HG02885 (cell line): ENCODE measurements around the gene TMEM52B.
"Not testable (repeated sequence)": the region's sequence is repeated elsewhere in the genome, so short reads cannot be mapped to it uniquely, and the experiment has no call there.

Experiments
- ATAC-seq: cut with Tn5 transposase; IDR thresholded peaks from one replicate; pipeline ENCODE4 v1.9.1; 2021; ENCODE audit warnings: mild to moderate bottlenecking; ENCODE audit not compliant: unreplicated experiment, poor library complexity

The TMEM52B gene

DNA sequence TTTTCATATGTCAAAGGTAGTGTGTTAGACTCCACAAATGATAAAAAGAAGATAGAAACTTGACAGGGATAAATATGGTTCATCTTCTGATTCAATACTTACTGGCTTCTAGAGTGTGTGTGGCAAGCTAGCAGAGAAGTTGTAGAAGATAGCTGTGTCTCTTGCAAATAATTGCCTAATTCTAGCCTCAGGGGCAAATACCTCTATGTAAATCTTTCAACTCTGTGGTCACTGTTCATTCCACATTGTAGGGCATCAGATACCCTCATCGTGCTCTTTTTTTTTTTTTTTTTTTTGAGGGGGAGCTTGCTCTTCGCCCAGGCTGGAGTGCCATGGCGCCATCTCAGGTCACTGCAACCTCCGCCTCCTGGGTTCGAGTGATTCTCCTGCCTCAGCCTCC, 8.6 kb upstream of the TMEM52B start:
- no peak for ATAC-seq

DNA sequence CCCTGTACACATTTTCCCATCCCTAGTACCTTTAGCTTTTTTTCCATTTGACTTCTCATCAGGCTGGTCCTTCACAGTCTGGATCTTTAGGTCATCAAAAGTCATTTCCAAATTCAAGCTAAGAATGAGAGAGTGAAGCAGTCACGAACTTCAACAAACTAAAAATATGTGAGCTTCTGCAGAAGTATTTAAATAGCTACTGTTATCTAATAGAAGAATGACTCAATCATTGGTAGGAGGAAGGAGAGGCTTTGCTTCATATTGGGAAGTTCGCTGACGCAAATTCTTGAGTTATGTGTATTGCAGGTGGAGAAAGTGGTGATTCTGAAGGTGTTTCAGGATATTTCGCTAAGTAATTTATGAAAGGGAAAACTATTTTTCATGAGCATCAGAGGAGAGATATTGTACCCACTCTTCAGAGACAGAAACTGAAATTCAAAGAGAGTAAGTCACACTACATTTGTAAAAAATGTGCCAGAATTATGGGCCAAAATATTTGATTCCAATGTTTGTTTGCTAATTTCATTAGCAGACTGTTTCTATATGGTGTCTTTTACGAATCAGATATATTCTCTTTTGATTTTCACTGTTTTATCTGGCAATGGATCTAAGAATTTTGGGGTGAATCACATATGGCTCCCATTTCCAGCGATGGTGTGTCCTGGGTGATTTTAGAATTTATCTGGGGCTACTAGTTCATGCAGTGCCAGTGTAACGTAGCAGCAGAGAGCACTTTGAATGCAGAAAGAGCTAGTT, 6.7 kb upstream of the TMEM52B start, which contains the start of gene OLR1:
Gene OLR1 (minus strand): TSS at position 160 of the 756 bp plus-strand sequence. CDS start 55 bp downstream, at position 105.
- no peak for ATAC-seq

DNA sequence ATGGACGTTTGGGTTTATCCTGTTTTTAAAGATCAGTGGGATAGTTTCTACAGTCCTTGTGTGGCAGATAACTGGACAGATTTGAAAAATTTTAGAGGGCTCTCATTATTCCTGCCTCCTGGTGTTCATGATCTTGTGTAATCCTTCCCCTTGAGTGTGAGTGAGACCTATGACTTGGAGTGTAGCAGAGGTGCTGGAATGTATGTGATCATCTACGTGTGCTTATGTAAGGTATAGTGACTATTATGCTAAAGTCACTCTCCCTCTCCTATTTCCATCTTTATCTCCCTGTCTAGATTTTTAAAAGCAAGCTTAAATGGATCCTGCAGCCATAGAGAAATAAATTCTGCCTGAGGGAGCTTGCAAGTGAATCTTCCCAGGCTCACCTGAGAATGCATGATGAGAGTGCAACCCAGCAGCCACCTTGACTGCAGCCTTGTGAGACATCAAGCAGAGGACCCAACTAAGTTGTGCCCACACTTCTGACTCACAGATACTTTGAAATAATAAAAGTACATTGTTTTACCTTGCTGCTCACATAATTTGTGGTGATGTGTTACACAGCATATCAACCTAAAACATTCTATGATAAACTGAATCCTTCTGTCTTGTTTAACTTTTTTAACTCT, 3.7 kb upstream of the TMEM52B start:
- no peak for ATAC-seq

DNA sequence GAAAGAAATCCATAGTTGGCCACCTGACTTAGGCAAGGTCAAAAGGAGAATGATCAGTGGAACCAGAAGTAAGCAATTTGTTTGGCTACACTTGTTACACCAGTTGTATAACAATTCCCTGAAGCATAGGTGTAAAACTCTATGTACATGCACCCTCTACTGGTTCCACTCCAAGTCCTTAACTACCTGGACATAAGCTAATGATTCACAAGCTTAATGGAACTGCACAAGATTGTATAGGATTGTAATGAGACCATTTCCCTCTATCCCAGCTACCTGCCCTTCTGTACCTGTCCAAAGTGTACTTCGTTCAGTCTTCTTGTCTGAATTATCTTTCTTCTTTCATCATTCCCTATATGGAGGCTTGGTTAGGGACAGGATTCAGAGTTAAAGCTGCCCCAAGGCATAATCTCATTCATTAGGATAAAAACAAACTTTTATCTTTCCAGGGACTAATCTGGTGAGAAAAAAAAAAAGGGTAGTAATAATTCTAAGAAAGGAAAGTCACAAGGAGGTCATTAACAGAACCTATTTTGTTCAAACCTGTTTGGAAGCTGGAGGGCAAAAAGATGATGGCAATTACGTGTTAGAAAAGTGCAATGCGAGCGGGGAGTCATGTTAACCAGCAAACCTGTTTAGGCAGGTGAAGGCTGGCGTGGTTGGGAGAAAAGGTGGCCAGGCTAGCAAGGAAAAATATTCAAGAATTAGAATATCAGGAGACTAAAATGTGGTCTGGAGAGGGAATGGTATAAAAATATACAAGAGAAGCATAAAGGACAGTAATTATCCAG, 2.8 kb upstream of the TMEM52B start:
- ATAC-seq: no peak

GRCh38 chr12:10179776-10180181, 947 bp downstream of the TMEM52B start:
- no peak for ATAC-seq

DNA sequence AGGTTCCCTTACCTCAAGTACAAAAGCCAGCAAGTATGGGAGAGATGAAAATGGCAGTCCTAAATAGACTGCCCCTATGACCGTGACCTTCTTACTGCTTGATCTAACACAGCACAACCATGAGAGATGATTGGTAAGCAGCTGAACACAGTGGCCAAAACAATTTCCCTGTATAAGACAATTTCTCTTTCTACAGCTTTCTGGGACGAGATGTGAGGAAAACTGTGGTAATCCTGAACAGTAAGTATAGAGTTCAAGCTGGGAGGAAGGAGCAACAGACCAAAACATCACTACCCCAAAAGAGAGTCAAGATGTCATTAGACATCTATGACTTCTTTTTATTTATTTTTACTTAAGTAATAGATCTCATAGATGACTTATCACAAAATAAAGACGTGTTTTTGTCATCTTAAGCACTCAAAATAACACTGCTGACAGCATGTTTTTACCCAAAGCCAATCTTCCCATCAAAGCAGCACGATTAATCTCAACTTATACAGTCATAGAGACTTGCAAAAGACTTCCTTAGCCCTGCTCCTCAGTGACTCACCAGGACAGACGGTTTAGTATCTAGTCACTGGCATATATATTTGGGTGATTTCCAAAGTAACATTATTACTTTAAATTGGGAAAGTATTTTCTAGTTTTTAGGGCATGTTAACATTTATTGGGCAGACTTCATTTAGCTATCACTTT, 3.7 kb downstream of the TMEM52B start:
- no peak for ATAC-seq

- no peak for ATAC-seq
Measured at GRCh38 chr12:10184261-10184843, 5.5 kb downstream of the TMEM52B start.

- ATAC-seq: peak; percentile 52
Measured at GRCh38 chr12:10186299-10186698, 7.5 kb downstream of the TMEM52B start.

DNA sequence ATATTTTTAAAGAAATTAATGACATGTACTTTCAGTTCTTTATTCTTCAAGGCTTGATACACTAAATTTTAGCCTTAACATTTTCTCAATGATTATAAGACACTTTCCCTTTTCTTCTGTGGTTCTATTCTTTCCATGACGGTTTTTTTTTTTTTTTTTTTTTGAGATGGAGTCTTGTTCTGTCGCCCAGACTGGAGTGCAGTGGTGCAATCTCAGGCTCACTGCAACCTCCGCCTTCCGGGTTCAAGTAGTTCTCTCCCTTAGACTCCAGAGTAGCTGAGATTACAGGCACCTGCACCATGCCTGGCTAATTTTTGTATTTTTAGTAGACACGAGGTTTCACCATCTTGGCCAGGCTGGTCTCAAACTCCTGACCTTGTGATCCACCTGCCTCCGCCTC, 8.1 kb downstream of the TMEM52B start:
- not testable (repeated sequence) for ATAC-seq

DNA sequence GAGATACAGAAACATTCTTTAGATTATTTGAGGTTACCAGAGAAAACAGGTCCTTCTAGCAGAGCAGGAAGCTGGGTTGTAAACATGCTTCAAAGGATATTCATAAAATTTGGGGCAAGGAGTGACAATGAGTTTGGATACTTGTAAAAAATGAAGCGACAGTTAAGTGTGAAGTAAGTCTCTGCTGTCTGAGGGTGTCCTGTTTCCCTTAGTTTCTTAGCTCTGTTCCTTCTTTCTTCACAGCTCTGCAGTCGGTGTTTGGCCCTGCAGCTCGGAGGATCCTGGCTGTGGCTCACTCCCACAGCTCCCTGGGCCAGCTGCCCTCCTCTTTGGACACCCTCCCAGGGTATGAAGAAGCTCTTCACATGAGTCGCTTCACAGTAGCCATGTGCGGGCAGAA, 10.8 kb downstream of the TMEM52B start:
- no peak for ATAC-seq

DNA sequence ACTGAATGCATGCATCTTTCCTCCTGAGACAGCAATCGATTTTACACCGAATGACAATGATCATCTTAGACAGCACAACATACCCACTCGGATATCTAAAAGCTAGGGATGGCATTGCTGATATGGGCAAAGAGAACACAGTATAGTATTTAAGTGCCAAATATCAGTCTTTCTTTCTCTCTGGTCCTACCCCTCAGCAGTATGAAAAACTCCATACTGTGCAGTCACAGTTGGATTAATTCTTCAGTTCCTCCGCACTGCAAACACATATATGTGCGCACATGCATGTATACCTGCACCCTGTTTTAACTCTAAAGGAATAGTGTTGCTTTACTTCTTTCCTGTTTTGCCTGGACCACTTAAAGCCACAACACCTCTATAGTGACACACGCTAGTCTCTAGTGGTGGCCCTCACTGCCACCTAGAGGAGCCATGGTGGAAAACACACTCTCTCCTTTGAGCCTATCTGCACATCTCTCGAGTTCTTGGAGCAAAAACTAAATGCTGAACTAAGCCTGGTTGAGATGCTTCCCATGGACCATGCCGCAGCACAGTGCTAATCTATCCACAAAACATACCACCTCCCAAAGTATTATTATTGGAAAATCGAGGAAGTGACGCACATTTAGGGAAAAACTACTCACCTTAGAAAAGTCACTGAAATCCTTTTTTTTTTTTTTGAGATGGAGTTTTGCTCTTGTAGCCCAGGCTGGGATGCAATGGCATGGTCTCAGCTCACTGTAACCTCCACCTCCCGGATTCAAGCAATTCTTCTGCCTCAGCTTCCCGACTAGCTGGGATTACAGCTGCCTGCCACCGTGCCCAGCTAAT, 11.9 kb downstream of the TMEM52B start:
- peak; percentile 94 for ATAC-seq

DNA sequence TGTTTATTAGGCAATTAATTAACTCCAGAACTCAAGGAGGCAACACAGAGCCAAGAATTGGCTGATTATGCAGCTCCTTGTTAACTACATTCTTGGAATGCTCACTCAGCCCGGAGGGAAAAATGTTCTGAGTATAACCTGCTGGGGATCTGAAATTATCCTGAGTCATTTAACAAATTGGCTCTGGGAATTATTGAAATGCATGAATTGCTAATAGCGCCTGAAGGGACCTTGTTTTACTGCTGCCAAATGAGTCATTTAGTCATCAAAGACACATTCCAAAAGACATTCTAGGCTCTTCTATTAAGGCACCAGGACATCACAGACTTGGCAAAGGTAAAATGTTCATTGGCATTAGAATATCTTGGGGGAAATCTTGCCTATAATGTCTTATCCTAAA, 13.0 kb downstream of the TMEM52B start:
- no peak for ATAC-seq

- ATAC-seq: no peak
Measured at GRCh38 chr12:10194160-10194670, 15.4 kb downstream of the TMEM52B start.

DNA sequence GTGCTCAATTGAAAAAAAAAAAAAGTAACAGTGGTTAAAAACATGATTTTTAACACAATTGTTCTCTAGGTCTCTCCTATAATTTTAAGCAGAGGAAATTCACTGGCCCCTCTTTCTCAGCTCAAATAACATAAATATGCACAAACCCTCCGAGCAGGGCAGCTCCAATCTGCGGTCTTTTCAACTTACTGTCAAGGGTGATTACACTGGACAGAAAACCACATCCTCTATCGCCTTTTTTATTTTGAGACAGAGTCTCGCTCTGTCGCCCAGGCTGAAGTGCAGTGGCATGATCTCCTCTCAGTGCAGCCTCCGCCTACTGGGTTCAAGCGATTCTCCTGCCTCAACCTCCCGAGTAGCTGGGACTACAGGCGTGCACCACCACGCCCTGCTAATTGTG, 17.4 kb downstream of the TMEM52B start:
- ATAC-seq: peak; percentile 90

GRCh38 chr12:10197879-10198278, 19.0 kb downstream of the TMEM52B start:
- no peak for ATAC-seq

DNA sequence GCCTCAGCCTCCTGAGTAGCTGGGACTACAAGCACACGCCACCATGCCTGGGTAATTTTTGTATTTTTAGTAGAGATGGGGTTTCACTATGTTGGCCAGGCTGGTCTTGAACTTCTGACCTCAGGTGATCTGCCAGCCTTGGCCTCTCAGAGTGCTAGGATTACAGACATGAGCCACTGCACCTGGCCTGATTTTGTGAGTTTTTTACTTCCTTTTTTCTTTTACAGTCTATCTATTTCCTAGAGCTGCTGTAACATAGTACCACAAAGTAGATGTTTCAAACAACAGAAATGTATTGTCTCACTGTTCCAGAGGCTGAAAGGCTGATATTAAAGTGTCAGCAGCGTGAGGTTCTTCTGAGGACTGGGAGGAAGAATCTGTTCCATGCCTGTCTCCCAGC, 25.7 kb downstream of the TMEM52B start:
- not testable (repeated sequence) for ATAC-seq

- no peak for ATAC-seq
Measured at GRCh38 chr12:10205220-10205807, 26.5 kb downstream of the TMEM52B start.

GRCh38 chr12:10207136-10207535, 28.3 kb downstream of the TMEM52B start:
- ATAC-seq: no peak

- no peak for ATAC-seq
Measured at GRCh38 chr12:10210225-10210624, 31.4 kb downstream of the TMEM52B start.
